ENCODE results near the gene STXBP1.

The STXBP1 gene

GRCh38 chr9:127735530-127736185 lies 123.6 kb downstream of the STXBP1 start:
- ChIA-PET CTCF (interaction anchor here (0.6 to 2.3 kb wide), 22 partner anchors 7 to 407 kb away, joined by 3 to 26 read pairs (median 4); partner anchors contain the start of genes CDK9, PTRH1 and TTC16), POLR2A (ENCODE audit: low non-redundant PET) (interaction anchor here (1.0 to 1.5 kb wide), 3 partner anchors 35 to 145 kb away, joined by 3 to 7 read pairs (median 6); partner anchors contain the start of gene CDK9)
- H3K27ac ChIP-seq, result peak overlapping the region; percentile 98
- TF ChIP-seq CTCF (conservative IDR thresholded peaks at IDR 0.05; ENCODE audit: low read depth), result peak; percentile 64
- DNase-seq (ENCODE audit: low spot score), result no peak

GRCh38 chr9:127738666-127739065 lies 126.6 kb downstream of the STXBP1 start:
- CTCF ChIA-PET, result interaction anchor here (2.2 kb wide), 1 partner anchor 131 kb away, joined by 9 read pairs; no protein-coding TSS in a partner anchor
- POLR2A ChIA-PET (ENCODE audit: low non-redundant PET), result interaction anchor here (0.7 kb wide), 1 partner anchor 88 kb away, joined by 3 read pairs; no protein-coding TSS in a partner anchor

GRCh38 chr9:127739614-127740330 lies 127.7 kb downstream of the STXBP1 start:
- no peak for DNase-seq (ENCODE audit: low spot score)
- CTCF ChIA-PET, result interaction anchor here (0.5 to 2.2 kb wide), 6 partner anchors 27 to 137 kb away, joined by 3 to 9 read pairs (median 4); partner anchors contain the start of gene CDK9
- no peak for TF ChIP-seq CTCF (conservative IDR thresholded peaks at IDR 0.05; ENCODE audit: low read depth)
- peak overlapping the region; percentile 98 for H3K27ac ChIP-seq
- POLR2A ChIA-PET (ENCODE audit: low non-redundant PET), result interaction anchor here (1.6 kb wide), 2 partner anchors 31 to 46 kb away, joined by 5 to 8 read pairs; partner anchors contain the start of gene CDK9

More at GRCh38 chr9:127738666-127739065, 126.6 kb downstream of the STXBP1 start:
- H3K27ac ChIP-seq, result peak overlapping the region; percentile 98
- no peak for DNase-seq (ENCODE audit: low spot score)
- no peak for TF ChIP-seq CTCF (conservative IDR thresholded peaks at IDR 0.05; ENCODE audit: low read depth)

- no peak for DNase-seq (ENCODE audit: low spot score)
- H3K27ac ChIP-seq, result peak overlapping the region; percentile 98
- CTCF ChIA-PET, result interaction anchor here (0.6 kb wide), 1 partner anchor 60 kb away, joined by 4 read pairs; no protein-coding TSS in a partner anchor
- POLR2A ChIA-PET (ENCODE audit: low non-redundant PET), result no interaction called here
- no peak for TF ChIP-seq CTCF (conservative IDR thresholded peaks at IDR 0.05; ENCODE audit: low read depth)
Measured at GRCh38 chr9:127741831-127742434, 129.9 kb downstream of the STXBP1 start.
